ENCODE measurements around the gene ANKRD22.

ANKRD22 gene

DNA sequence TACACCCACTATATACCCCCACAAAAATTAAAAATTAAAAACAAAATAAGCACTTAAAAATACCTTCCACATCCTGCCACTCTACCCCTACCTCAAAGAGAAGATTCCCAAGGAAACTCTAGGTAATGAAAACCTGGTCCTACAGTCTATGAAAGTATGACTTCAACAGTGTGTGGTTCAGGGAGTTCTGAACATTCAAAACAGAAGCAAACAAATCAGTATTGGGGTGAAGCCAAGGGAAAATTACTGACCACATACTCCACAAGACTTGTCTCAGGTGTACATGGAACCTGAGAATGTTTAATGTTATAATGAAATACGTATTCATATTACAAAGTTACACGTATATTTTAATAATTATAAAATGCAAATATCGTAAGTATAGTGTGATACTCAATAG is 69.4 kb downstream of the ANKRD22 start:
- TF ChIP-seq TCF12 (IDR thresholded peaks at IDR 0.05; ENCODE audit: low read depth) (no peak), RAD21 (IDR thresholded peaks at IDR 0.05; ENCODE audit: low read depth) (no peak), NFIC (IDR thresholded peaks at IDR 0.05) (no peak), TEAD4 (IDR thresholded peaks at IDR 0.05) (no peak), TAF1 (IDR thresholded peaks at IDR 0.05; ENCODE audit: low read depth) (no peak), CREB1 (IDR thresholded peaks at IDR 0.05; ENCODE audit: low read depth) (no peak), EP300 (IDR thresholded peaks at IDR 0.05; ENCODE audit: borderline replicate concordance) (no peak), USF1 (IDR thresholded peaks at IDR 0.05) (no peak), REST (IDR thresholded peaks at IDR 0.05; ENCODE audit: low read depth) (no peak), YY1 (IDR thresholded peaks at IDR 0.05; ENCODE audit: low read depth) (no peak), ZBTB7A (IDR thresholded peaks at IDR 0.05; ENCODE audit: low read depth) (no peak), CEBPB (IDR thresholded peaks at IDR 0.05) (no peak), EGR1 (IDR thresholded peaks at IDR 0.05) (no peak), FOXM1 (IDR thresholded peaks at IDR 0.05; ENCODE audit: borderline replicate concordance, low read depth) (no peak)
- TF ChIP-seq, protein P1, sequence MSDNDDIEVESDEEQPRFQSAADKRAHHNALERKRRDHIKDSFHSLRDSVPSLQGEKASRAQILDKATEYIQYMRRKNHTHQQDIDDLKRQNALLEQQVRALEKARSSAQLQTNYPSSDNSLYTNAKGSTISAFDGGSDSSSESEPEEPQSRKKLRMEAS (IDR thresholded peaks at IDR 0.05), result no peak

GRCh38 chr10:88781206-88781605 is 70.4 kb downstream of the ANKRD22 start:
- TF ChIP-seq CREB1 (IDR thresholded peaks at IDR 0.05; ENCODE audit: low read depth) (no peak), CEBPB (IDR thresholded peaks at IDR 0.05) (no peak), EGR1 (IDR thresholded peaks at IDR 0.05) (no peak), EP300 (IDR thresholded peaks at IDR 0.05; ENCODE audit: borderline replicate concordance) (no peak), REST (IDR thresholded peaks at IDR 0.05; ENCODE audit: low read depth) (no peak), TCF12 (IDR thresholded peaks at IDR 0.05; ENCODE audit: low read depth) (no peak), FOXM1 (IDR thresholded peaks at IDR 0.05; ENCODE audit: borderline replicate concordance, low read depth) (no peak), USF1 (IDR thresholded peaks at IDR 0.05) (no peak), ZBTB7A (IDR thresholded peaks at IDR 0.05; ENCODE audit: low read depth) (no peak), NFIC (IDR thresholded peaks at IDR 0.05) (no peak), RAD21 (IDR thresholded peaks at IDR 0.05; ENCODE audit: low read depth) (no peak), TEAD4 (IDR thresholded peaks at IDR 0.05) (no peak), TAF1 (IDR thresholded peaks at IDR 0.05; ENCODE audit: low read depth) (no peak), YY1 (IDR thresholded peaks at IDR 0.05; ENCODE audit: low read depth) (no peak)
- TF ChIP-seq, protein P1 (IDR thresholded peaks at IDR 0.05), result no peak
